GM20000 (cell line): ENCODE measurements around the gene TMEM273.

ENCODE experiments used
- DNase-seq: peaks from one replicate; pipeline ENCODE4 v3.0.0; 2012; ENCODE audit warnings: low spot score
- TF ChIP-seq, protein P1 (sequence below): IDR thresholded peaks from 2 replicates; pipeline ENCODE4 v1.5.1; 2012; ENCODE audit warnings: mild to moderate bottlenecking, control low read depth; ENCODE audit errors: extremely low read depth, missing control alignments

The TMEM273 gene

DNA sequence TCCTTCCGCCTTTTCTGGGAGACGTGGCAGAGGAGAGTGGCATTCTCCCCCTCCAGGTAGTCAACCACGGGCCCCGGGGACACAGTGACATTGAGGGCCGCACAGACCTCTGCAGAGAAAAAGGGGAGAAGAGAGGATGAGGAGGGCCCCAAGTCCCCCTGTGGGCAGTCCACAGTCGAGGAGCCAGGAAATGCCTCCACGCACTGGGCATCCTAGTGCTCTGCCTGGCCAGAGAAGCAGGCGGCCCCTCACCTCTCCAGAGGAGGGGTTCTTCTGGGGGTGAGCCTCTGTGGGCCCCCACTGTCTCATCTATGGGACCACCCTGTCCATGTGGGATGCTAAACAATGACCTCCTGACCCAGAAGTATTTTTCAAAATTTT, 80.3 kb downstream of the TMEM273 start:
- DNase-seq = no peak
- TF ChIP-seq, protein P1, sequence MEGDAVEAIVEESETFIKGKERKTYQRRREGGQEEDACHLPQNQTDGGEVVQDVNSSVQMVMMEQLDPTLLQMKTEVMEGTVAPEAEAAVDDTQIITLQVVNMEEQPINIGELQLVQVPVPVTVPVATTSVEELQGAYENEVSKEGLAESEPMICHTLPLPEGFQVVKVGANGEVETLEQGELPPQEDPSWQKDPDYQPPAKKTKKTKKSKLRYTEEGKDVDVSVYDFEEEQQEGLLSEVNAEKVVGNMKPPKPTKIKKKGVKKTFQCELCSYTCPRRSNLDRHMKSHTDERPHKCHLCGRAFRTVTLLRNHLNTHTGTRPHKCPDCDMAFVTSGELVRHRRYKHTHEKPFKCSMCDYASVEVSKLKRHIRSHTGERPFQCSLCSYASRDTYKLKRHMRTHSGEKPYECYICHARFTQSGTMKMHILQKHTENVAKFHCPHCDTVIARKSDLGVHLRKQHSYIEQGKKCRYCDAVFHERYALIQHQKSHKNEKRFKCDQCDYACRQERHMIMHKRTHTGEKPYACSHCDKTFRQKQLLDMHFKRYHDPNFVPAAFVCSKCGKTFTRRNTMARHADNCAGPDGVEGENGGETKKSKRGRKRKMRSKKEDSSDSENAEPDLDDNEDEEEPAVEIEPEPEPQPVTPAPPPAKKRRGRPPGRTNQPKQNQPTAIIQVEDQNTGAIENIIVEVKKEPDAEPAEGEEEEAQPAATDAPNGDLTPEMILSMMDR = no peak

DNA sequence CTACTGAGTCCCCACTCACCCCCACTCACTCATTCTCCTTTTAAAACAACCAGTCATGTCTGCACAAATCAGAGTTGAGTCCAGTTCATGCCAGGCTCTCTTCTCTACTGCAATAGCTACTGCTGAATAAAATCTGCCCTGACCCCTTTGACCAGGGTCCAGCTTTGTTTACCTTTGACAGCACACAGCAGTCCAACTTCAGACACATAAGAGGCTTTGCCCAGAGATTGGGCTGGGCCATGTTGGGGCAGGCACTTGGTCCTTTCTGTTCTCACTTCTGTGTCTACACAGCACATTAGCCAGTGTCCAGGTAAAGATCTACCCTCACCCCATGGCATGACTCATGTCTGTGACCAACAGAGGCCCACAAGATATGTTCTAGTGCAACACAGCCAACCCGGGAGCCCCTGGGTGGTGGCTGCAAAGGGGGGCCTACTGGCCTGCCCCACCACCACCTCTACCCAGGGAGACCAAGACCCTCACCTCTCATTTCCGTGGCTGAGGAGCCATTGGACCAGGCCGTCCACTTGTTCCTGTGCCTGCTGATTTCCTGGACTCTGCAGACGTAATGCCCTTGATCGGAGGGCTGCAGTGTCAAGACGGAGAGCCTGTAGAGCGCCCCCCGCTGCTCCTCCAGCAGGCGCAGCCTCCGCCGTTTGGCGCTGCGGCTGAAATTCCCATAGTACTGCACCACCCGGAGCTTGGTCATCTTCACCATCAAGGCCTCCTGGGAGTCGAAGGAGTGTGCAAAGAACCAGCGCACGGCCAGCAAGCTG, 80.9 kb downstream of the TMEM273 start:
- no peak for DNase-seq
- TF ChIP-seq, protein P1 = no peak

DNA sequence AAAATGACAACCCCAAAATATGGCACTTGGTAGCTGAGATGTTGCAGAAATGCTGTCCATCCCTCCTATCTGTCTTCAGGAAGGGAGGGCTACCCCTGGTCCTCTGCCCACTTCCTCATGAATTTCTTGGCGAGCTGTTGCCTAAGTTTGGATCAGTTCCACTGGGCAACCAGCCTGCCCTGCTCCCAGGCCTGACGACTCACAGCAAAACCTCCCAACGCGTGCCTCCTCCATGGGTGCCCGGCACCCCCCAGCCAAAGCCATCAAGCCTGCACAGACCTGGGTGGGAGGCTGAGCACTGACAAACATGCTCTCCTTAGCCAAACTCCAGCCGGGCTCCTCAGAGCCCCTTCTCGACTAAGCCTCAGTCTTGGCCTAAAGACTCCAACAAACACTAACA, 81.7 kb downstream of the TMEM273 start:
- no peak for DNase-seq
- TF ChIP-seq, protein P1 = no peak

DNA sequence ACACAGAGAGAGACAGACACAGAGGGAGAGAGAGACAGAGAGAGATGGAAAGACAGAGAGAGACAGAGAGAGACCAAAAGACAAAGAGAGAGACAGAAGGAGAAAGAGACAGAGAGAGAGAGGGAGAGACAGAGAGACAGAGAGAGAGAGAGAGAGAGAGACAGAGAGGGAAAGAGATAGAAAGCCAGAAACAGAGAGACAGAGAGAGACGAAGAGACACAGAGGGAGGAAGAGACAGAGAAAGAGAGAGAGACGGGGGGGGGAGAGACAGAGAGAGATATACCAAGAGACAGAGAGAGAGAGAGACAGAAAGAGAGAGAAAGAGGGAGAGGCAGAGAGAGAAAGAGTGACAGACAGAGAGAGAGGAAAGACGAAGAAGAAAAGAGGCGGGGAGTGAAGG, 83.1 kb downstream of the TMEM273 start:
- no peak for DNase-seq
- TF ChIP-seq, protein P1 = no peak
